Caco-2 (cell line): ENCODE measurements around the gene TBCC. TPM values are rescaled to one million over a fixed set of nuclear protein-coding genes. Genes with fewer than 3 reads are reported as not detected.
A peak's percentile ranks its signal among the peaks of the same experiment; 100 is the strongest.

ENCODE experiments used
- Bru-seq: library from RNA; stranded (reverse); fragments of 400-500 nt; gene quantifications from one replicate; lab custom pipeline; 2021; lab: Mats Ljungman, UMichigan
- BruChase-seq, 2 experiments: library from RNA; stranded (reverse); fragments of 400-500 nt; gene quantifications; one replicate each; lab custom pipeline; 2021; lab: Mats Ljungman, UMichigan
- BruUV-seq: library from RNA; stranded (reverse); fragments of 400-500 nt; replicated peaks from 2 replicates; lab custom pipeline; 2021; lab: Mats Ljungman, UMichigan
- CTCF ChIA-PET: fragments of 300-600 bp; sonication (Branson Sonifier 250); formaldehyde crosslinking; loops from one replicate; lab custom pipeline; 2022; ENCODE audit warnings: antibody characterized with exemption; lab: Charles Lee
- POLR2A ChIA-PET: fragments of 300-600 bp; sonication (Branson Sonifier 250); formaldehyde crosslinking; loops from one replicate; lab custom pipeline; 2022; ENCODE audit warnings: antibody characterized with exemption; lab: Charles Lee
- DNase-seq, 2 experiments: peaks; one replicate each; pipeline versions ENCODE4 v3.0.0 to v3.0.0-alpha.2; 2020 to 2022
- H3K27me3 ChIP-seq: replicated peaks from 2 replicates; pipeline ENCODE4 v1.6.0; 2011; ENCODE audit warnings: low read length; ENCODE audit not compliant: control insufficient read depth, insufficient read depth
- H3K36me3 ChIP-seq: 2 replicates; pipeline ENCODE4 v1.5.1; 2011; ENCODE audit warnings: low read length; ENCODE audit not compliant: control insufficient read depth, insufficient read depth
- H3K4me1 ChIP-seq: fragments of 250-450 bp; sonication (Bioruptor Pico); 2 replicates; pipeline ENCODE4 v1.5.1; 2020; ENCODE audit warnings: mild to moderate bottlenecking
- H3K4me3 ChIP-seq: 2 replicates; pipeline ENCODE4 v1.5.1; 2011; ENCODE audit warnings: low read depth, mild to moderate bottlenecking, control low read depth, low read length
- H3K9me3 ChIP-seq: fragments of 250-450 bp; sonication (Bioruptor Pico); 2 replicates; pipeline ENCODE4 v1.5.1; 2020; ENCODE audit warnings: mild to moderate bottlenecking, moderate library complexity
- H3K27ac Mint-ChIP-seq: one replicate; pipeline ENCODE4 v1.8.0; 2022; ENCODE audit warnings: mixed read lengths; ENCODE audit not compliant: unreplicated experiment
- H3K27me3 Mint-ChIP-seq: one replicate; pipeline ENCODE4 v1.8.0; 2022; ENCODE audit warnings: mixed read lengths; ENCODE audit not compliant: insufficient read depth, unreplicated experiment
- H3K36me3 Mint-ChIP-seq: one replicate; pipeline ENCODE4 v1.8.0; 2022; ENCODE audit warnings: mild to moderate bottlenecking, mixed read lengths; ENCODE audit not compliant: insufficient read depth, unreplicated experiment
- H3K4me1 Mint-ChIP-seq: one replicate; pipeline ENCODE4 v1.8.0; 2022; ENCODE audit warnings: low read depth, mixed read lengths; ENCODE audit not compliant: unreplicated experiment
- H3K4me3 Mint-ChIP-seq: one replicate; pipeline ENCODE4 v1.8.0; 2022; ENCODE audit warnings: mild to moderate bottlenecking, moderate library complexity, mixed read lengths; ENCODE audit not compliant: unreplicated experiment
- H3K9me3 Mint-ChIP-seq: one replicate; pipeline ENCODE4 v1.8.0; 2022; ENCODE audit warnings: mixed read lengths; ENCODE audit not compliant: unreplicated experiment
- CTCF ChIP-seq, 2 experiments: fragments of 200-600 bp in 1 of 2; IDR thresholded peaks; 1 replicate in 1 of 2; 2 replicates in 1 of 2; pipeline versions ENCODE4 v1.5.1 to v1.8.0; 2011 to 2022; ENCODE audit warnings: antibody characterized with exemption in 1 of 2, control low read depth in 1 of 2, inconsistent platforms in 1 of 2, low read depth in 1 of 2, low read length in 1 of 2, mild to moderate bottlenecking in 1 of 2, moderate library complexity in 1 of 2; ENCODE audit not compliant: insufficient read depth in 1 of 2, severe bottlenecking in 1 of 2, unreplicated experiment in 1 of 2
- intact Hi-C: fragments of 100-400 bp; cut with micrococcal nuclease; formaldehyde crosslinking; loops from one replicate; pipeline ENCODE4 v1.10.0; 2022; ENCODE audit not compliant: unreplicated experiment
- long read RNA-seq: library from polyadenylated mRNA; stranded (forward); transcript quantifications from one replicate; pipeline ENCODE4 v2.0.0, GENCODE V29; 2022
- total RNA-seq: library from RNA; stranded (reverse); gene quantifications from 2 replicates; pipeline ENCODE4 v1.2.3, GENCODE V29; 2022

Gene TBCC
- total RNA-seq (17.0 and 20.4 TPM in 2 replicates), Bru-seq, nascent RNA (percentile 82 among the genes with signal in this experiment), BruChase-seq, experiment 1, labeled RNA remaining after a 2-hour chase (percentile 92 among the genes with signal in this experiment), BruChase-seq, experiment 2, labeled RNA remaining after a 6-hour chase (percentile 75 among the genes with signal in this experiment)
- long read RNA-seq, transcript TBCC-201 (1 exons, 1,616 nt) = major isoform, 88 of 88 reads
- long read RNA-seq, partial matches to known transcripts = 0 of 88 reads
- long read RNA-seq, other reads (novel, unspliced or antisense) = 0 of 88 reads

GRCh38 chr6:42745640-42746462 lies at the start of gene TBCC:
Gene TBCC (minus strand): TSS chr6:42746103. CDS start chr6:42746073, 30 bp downstream.
- Mint-ChIP-seq H3K9me3 (no peaks in the 10 kb centered on the region), H3K27me3 (no peaks in the 10 kb centered on the region), H3K4me3 (peak within 1 kb of the TSS; percentile 83), H3K4me1 (peaks cover 6% of the 10 kb centered on the region), H3K36me3 (peaks cover 6% of the 10 kb centered on the region), H3K27ac (peak within 1 kb of the TSS; percentile 95)
- intact Hi-C loops = loop anchor here (1.0 to 10.0 kb wide), 6 partner anchors 17 to 425 kb away; partner anchors contain the start of genes BICRAL, RPL7L1, SRF and UBR2
- no peak for TF ChIP-seq CTCF (IDR thresholded peaks at IDR 0.05; ENCODE audit: insufficient read depth in 1 of 2, low read depth in 1 of 2, low read length in 1 of 2, severe bottlenecking in 1 of 2, unreplicated experiment in 1 of 2)
- POLR2A ChIA-PET = interaction anchor here (0.5 to 2.3 kb wide), 13 partner anchors 11 to 1011 kb away, joined by 3 to 52 read pairs (median 4); partner anchors contain the start of genes BICRAL, CNPY3, FRS3 and KLC4
- peak within 1 kb of the TSS; percentile 58 for H3K4me3 ChIP-seq
- H3K4me1 ChIP-seq = peaks cover 15% of the 10 kb centered on the region
- H3K36me3 ChIP-seq = no peaks in the 10 kb centered on the region
- CTCF ChIA-PET = interaction anchor here (0.5 to 1.5 kb wide), 7 partner anchors 20 to 924 kb away, joined by 3 to 5 read pairs (median 3); partner anchors contain the start of genes SRF and UBR2
- DNase-seq = peak; percentile 94 to 97
- TSS peak; percentile 86 for BruUV-seq
- H3K9me3 ChIP-seq = no peaks in the 10 kb centered on the region
- no peaks in the 10 kb centered on the region for H3K27me3 ChIP-seq

GRCh38 chr6:42795651-42796050 lies 49.7 kb upstream of the TBCC start:
- CTCF ChIA-PET = no interaction called here
- no peak for DNase-seq
- no peak overlapping the region for H3K27ac Mint-ChIP-seq
- no peaks in the 10 kb centered on the region for H3K9me3 ChIP-seq
- peaks cover under 1% of the 10 kb centered on the region for H3K36me3 Mint-ChIP-seq
- peaks cover 9% of the 10 kb centered on the region for H3K4me1 Mint-ChIP-seq
- H3K36me3 ChIP-seq = no peaks in the 10 kb centered on the region
- no peaks in the 10 kb centered on the region for H3K27me3 ChIP-seq
- no peaks in the 10 kb centered on the region for H3K4me1 ChIP-seq
- no peak overlapping the region for H3K4me3 Mint-ChIP-seq
- H3K27me3 Mint-ChIP-seq = no peaks in the 10 kb centered on the region
- BruUV-seq = no TSS peak
- H3K9me3 Mint-ChIP-seq = no peaks in the 10 kb centered on the region
- no peak overlapping the region for H3K4me3 ChIP-seq
- POLR2A ChIA-PET = no interaction called here
- intact Hi-C loops = no loop called here
- no peak for TF ChIP-seq CTCF (IDR thresholded peaks at IDR 0.05; ENCODE audit: insufficient read depth in 1 of 2, low read depth in 1 of 2, low read length in 1 of 2, severe bottlenecking in 1 of 2, unreplicated experiment in 1 of 2)

- Histone ChIP-seq H3K36me3 (no peaks in the 10 kb centered on the region), H3K9me3 (no peaks in the 10 kb centered on the region), H3K4me3 (no peak overlapping the region), H3K27me3 (no peaks in the 10 kb centered on the region), H3K4me1 (no peaks in the 10 kb centered on the region)
- peaks cover 19% of the 10 kb centered on the region for H3K36me3 Mint-ChIP-seq
- intact Hi-C loops = no loop called here
- no TSS peak for BruUV-seq
- no peak for DNase-seq
- no peak overlapping the region for H3K27ac Mint-ChIP-seq
- ChIA-PET POLR2A (interaction anchor here (1.0 kb wide), 1 partner anchor 10 kb away, joined by 10 read pairs; the partner anchor contains the start of gene BICRAL), CTCF (no interaction called here)
- H3K9me3 Mint-ChIP-seq = no peaks in the 10 kb centered on the region
- H3K4me3 Mint-ChIP-seq = no peak overlapping the region
- no peak for TF ChIP-seq CTCF (IDR thresholded peaks at IDR 0.05; ENCODE audit: insufficient read depth in 1 of 2, low read depth in 1 of 2, low read length in 1 of 2, severe bottlenecking in 1 of 2, unreplicated experiment in 1 of 2)
- peaks cover 23% of the 10 kb centered on the region for H3K4me1 Mint-ChIP-seq
- no peaks in the 10 kb centered on the region for H3K27me3 Mint-ChIP-seq
These were observed 45.9 kb upstream of the TBCC start for GRCh38 chr6:42791706-42792320.
